ENCODE measurements around the gene MMP25. TPM values are rescaled to one million over a fixed set of nuclear protein-coding genes. Genes with fewer than 3 reads are reported as not detected.
"Not testable (repeated sequence)": the region's sequence is repeated elsewhere in the genome, so short reads cannot be mapped to it uniquely, and the experiment has no call there.

Gene MMP25
- polyA plus RNA-seq, 1 experiment = not detected

- ChIA-PET POLR2A (interaction anchor here (0.6 kb wide), 1 partner anchor 102 kb away, joined by 3 read pairs; no protein-coding TSS in a partner anchor), CTCF (interaction anchor here (1.3 kb wide), 1 partner anchor 23 kb away, joined by 7 read pairs; no protein-coding TSS in a partner anchor)
- Histone ChIP-seq H3K27ac (ENCODE audit: low read depth, low read length) (no peak overlapping the region), H3K9me3 (ENCODE audit: control insufficient read depth, insufficient read depth, low read length) (no peaks in the 10 kb centered on the region), H3K27me3 (ENCODE audit: control insufficient read depth, insufficient read depth, low read length) (peaks cover 8% of the 10 kb centered on the region), H3K4me3 (ENCODE audit: low read depth, low read length) (no peak overlapping the region)
- no peak for TF ChIP-seq CTCF (IDR thresholded peaks at IDR 0.05; ENCODE audit: low read depth, low read length)
- no peak for DNase-seq (ENCODE audit: low read depth, low spot score)
Measured at GRCh38 chr16:3054965-3055733, 8.8 kb downstream of the MMP25 start.

- H3K4me3 ChIP-seq (ENCODE audit: low read depth, low read length); H3K27ac ChIP-seq (ENCODE audit: low read depth, low read length); DNase-seq (ENCODE audit: low read depth, low spot score); H3K9me3 ChIP-seq (ENCODE audit: control insufficient read depth, insufficient read depth, low read length); H3K27me3 ChIP-seq (ENCODE audit: control insufficient read depth, insufficient read depth, low read length): not testable (repeated sequence)
- ChIA-PET POLR2A (interaction anchor here (0.6 kb wide), 1 partner anchor 102 kb away, joined by 3 read pairs; no protein-coding TSS in a partner anchor), CTCF (interaction anchor here (1.3 kb wide), 1 partner anchor 24 kb away, joined by 7 read pairs; no protein-coding TSS in a partner anchor)
Measured at GRCh38 chr16:3055734-3056115, 9.4 kb downstream of the MMP25 start.

- Histone ChIP-seq H3K27me3 (ENCODE audit: control insufficient read depth, insufficient read depth, low read length) (no peaks in the 10 kb centered on the region), H3K27ac (ENCODE audit: low read depth, low read length) (no peak overlapping the region), H3K9me3 (ENCODE audit: control insufficient read depth, insufficient read depth, low read length) (no peaks in the 10 kb centered on the region), H3K4me3 (ENCODE audit: low read depth, low read length) (no peak overlapping the region)
- no peak for DNase-seq (ENCODE audit: low read depth, low spot score)
- ChIA-PET CTCF (interaction anchor here (1.3 kb wide), 1 partner anchor 25 kb away, joined by 7 read pairs; no protein-coding TSS in a partner anchor), POLR2A (no interaction called here)
- TF ChIP-seq CTCF (IDR thresholded peaks at IDR 0.05; ENCODE audit: low read depth, low read length) = no peak
Measured at GRCh38 chr16:3056336-3057180, 10.2 kb downstream of the MMP25 start.

- Histone ChIP-seq H3K27me3 (ENCODE audit: control insufficient read depth, insufficient read depth, low read length) (no peaks in the 10 kb centered on the region), H3K4me3 (ENCODE audit: low read depth, low read length) (peak overlapping the region; percentile 79; the same call in 1 of the 2 replicates), H3K27ac (ENCODE audit: low read depth, low read length) (no peak overlapping the region), H3K9me3 (ENCODE audit: control insufficient read depth, insufficient read depth, low read length) (no peaks in the 10 kb centered on the region)
- DNase-seq (ENCODE audit: low read depth, low spot score) = no peak
- TF ChIP-seq CTCF (IDR thresholded peaks at IDR 0.05; ENCODE audit: low read depth, low read length) = no peak
- CTCF ChIA-PET = interaction anchor here (1.2 kb wide), 1 partner anchor 65 kb away, joined by 4 read pairs; no protein-coding TSS in a partner anchor
- POLR2A ChIA-PET = no interaction called here
Measured at GRCh38 chr16:3057181-3058138, 11.1 kb downstream of the MMP25 start.

Data from AG04450 (cell line).